Measurements from ENCODE around the gene ADAMTSL5.
A peak's percentile ranks its signal among the peaks of the same experiment; 100 is the strongest.
"Not testable (repeated sequence)": the region's sequence is repeated elsewhere in the genome, so short reads cannot be mapped to it uniquely, and the experiment has no call there.

The ADAMTSL5 gene

GRCh38 chr19:1477056-1477455 lies 35.8 kb downstream of the ADAMTSL5 start:
- not testable (repeated sequence) for DNase-seq

- no peak for DNase-seq
Observed at GRCh38 chr19:1475751-1476437, 36.9 kb downstream of the ADAMTSL5 start.

- no peak for DNase-seq
Observed at GRCh38 chr19:1474765-1475351, 38.0 kb downstream of the ADAMTSL5 start.

GRCh38 chr19:1474011-1474764 lies 38.6 kb downstream of the ADAMTSL5 start:
- no peak for DNase-seq

DNA sequence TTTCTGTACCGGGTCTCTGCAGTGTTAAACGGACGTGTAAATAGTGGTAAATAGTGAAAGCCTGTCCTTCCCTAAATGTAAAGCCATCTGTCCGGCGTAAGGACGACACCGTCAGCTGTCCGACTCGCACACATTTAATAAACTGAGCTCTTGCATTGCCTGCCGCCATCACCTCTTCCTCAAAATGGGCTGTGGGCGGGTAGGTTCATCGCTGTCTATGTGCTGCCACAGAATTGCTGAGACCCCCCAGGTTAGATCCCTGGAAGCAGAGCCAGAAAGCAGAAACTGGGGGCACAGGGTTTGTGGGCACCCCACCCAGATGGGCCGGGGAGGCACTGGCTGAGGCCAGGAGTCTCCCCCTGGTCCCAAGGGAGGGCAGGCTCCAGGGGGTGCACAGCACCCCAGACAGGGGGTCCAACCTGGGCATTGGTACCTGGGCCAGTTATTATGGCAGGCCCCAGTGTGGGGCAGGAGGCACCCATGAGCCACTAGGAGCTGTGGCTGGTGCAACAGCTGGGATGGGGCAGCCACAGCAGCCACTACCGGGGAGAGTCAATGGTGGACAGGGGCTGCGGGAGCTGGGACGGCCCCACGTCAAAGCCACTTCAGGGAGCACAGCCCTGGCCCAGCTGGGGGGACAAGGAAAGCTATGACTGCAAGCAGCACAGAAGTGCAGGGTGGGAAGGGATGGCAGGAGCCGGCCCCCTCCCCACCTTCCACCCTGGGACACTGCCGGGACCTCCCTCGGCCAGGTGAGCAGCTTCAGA lies 39.6 kb downstream of the ADAMTSL5 start:
- no peak for DNase-seq

DNA sequence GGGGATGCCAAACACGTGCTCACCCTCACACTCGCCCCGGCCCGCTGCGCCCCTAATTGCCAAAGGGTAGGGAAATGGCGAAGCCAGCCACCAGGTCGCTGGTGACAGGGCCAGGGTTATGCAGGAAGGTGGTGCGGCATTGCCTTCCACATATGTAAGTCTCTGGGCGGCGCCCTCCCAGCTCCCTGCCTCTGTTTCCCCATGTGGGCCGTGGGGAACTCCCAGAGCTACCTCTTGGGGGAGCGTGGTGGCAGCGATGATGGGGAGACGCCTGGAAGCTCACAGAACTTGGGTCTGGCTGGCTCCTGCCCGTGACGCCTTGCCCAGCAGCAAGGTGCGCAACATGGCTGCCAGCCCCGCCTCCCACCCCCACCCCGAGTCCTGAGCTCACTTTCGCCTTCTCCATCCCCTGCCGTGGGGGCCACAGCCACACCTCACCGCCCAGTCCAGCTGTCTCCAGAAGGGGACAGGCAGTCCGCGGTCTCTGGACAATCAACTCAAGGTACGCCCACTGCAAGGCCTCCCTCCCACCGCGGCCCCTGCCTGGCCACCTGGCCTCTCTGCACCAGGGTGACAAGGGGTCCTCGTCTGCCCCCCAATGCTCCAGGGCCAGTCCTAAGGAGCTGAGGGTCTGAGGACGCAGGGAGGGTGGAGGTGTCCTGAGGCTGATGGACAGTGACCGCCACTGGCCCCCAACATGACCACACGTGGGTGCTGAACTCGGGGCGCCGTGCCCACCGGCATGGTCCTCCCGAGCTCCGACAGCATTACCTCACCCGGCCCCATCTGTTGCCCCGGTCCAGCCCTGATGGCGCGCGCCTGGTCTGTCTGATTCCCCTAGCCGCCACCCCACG lies 40.4 kb downstream of the ADAMTSL5 start:
- DNase-seq, result no peak

GRCh38 chr19:1471515-1472160 lies 41.2 kb downstream of the ADAMTSL5 start:
- DNase-seq, result peak; percentile 48

DNA sequence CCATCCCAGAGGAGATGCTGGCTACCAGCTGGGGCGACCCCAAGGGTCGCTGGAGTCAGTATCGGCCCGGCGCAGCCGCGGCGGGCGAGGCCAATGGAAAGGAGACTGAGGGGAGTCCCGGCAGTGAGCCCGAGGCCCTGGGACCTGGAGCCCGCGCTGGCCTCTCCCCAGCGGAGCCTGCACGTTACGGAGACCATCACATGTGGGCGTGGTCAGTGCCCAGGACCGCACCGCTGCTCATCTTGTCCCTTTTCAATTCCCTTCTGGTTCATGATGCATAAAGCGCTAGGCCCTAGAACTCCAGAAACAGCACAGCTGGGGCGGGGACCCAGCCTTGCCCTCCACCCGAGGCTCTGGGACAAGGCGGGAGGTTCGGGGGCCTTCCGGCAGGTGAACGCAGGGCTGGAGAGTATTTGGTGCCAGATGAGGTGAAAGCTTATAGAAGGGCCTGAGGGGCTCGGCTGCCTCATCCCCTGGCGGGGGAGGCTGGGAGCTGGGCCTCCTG lies 41.8 kb downstream of the ADAMTSL5 start:
- peak; percentile 40 for DNase-seq

DNA sequence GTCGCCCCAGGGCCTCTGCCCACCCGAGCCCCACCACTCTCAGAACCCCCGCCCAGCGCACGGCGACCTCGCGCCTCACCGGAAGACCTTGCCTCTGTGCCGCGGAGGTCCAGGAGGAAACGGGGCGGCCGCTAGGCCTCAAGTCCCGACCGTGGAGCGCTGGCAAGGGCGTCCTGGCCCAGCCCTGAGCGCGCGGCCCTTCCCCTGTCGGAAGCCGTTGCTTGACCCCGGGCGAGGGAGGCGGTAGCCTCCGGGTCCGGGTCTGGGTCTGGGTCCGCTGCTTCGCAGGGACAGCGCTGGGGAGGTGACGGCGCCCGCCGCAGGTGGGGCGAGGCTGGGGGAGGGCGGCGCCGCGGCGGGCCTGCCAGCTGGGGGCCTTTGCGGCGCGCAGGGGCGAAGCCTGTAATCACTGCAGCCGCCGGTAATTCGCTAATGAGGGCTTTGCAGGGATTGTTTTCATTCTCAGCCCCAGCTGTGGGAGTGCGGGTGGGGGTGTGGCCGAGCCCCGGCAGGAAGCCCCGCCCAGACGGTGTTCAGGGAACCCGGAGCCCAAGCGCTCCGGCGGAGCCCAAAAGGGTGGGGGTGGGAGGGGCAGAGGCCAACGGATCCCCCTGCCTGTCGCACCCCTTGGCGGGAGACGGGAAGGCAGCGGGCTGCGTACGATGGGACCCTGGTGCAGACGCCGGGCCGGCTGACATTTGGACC lies 42.4 kb downstream of the ADAMTSL5 start:
- DNase-seq, result peak; percentile 89

- DNase-seq, result no peak
Observed at GRCh38 chr19:1470055-1470304, 42.8 kb downstream of the ADAMTSL5 start.

DNA sequence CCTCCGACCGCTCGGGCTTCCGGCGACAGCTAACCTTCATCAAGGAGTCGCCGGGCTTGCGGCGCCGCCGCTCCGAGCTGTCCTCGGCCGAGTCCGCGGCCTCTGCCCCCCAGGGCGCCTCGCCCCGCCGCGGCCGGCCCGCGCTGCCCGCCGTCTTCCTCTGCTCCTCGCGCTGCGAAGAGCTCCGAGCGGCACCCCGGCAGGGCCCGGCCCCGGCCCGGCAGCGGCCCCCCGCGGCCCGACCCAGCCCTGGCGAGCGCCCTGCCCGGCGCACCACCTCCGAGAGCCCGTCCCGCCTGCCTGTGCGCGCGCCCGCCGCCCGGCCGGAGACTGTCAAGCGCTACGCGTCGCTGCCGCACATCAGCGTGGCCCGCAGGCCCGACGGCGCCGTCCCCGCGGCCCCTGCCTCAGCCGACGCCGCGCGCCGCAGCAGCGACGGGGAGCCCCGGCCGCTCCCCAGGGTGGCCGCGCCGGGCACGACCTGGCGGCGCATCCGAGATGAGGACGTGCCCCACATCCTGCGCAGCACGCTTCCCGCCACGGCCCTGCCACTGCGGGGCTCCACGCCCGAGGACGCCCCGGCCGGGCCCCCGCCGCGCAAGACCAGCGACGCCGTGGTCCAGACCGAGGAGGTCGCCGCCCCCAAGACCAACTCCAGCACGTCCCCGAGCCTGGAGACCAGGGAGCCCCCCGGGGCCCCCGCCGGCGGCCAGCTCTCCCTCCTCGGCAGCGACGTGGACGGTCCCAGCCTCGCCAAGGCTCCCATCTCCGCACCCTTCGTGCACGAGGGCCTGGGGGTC lies 43.4 kb downstream of the ADAMTSL5 start:
- peak; percentile 44 for DNase-seq

DNA sequence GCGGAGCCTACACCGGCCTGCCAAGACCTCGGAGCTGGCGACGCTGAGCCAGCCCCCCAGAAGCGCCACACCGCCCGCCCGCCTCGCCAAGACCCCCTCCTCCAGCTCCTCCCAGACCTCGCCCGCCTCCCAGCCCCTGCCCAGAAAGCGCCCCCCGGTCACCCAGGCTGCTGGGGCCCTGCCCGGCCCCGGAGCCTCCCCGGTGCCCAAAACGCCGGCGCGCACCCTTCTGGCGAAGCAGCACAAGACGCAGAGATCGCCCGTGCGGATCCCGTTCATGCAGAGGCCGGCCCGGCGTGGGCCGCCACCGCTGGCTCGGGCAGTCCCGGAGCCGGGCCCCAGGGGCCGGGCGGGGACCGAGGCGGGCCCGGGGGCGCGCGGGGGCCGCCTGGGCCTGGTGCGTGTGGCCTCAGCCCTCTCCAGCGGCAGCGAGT lies 44.0 kb downstream of the ADAMTSL5 start:
- DNase-seq, result peak; percentile 31

- no peak for DNase-seq
Observed at GRCh38 chr19:1468274-1468820, 44.5 kb downstream of the ADAMTSL5 start.

GRCh38 chr19:1467490-1468273 lies 45.1 kb downstream of the ADAMTSL5 start:
- no peak for DNase-seq

DNA sequence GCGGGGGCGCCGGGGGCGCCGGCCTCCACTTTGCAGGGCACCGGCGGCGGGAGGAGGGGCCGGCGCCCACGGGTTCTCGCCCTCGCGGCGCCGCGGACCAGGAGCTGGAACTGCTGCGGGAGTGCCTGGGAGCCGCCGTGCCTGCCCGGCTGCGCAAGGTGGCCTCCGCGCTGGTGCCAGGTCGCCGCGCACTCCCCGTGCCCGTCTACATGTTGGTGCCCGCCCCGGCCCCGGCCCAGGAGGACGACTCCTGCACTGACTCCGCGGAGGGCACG lies 45.7 kb downstream of the ADAMTSL5 start:
- DNase-seq, result no peak

DNA sequence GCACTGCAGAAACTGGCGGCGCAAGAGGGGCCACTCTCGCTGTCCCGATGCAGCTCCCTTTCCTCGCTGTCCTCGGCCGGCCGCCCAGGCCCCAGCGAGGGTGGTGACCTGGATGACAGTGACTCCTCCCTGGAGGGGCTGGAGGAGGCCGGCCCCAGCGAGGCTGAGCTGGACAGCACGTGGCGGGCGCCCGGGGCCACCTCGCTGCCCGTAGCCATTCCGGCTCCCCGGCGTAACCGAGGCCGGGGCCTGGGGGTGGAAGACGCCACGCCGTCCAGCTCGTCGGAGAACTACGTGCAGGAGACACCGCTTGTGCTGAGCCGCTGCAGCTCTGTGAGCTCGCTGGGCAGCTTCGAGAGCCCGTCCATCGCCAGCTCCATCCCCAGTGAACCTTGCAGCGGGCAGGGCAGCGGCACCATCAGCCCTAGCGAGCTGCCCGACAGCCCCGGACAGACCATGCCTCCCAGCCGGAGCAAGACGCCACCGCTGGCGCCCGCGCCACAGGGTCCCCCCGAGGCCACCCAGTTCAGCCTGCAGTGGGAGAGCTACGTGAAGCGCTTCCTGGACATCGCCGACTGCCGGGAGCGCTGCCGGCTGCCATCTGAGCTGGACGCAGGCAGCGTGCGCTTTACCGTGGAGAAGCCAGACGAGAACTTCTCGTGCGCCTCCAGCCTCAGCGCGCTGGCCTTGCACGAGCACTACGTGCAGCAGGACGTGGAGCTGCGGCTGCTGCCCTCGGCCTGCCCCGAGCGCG lies 46.2 kb downstream of the ADAMTSL5 start:
- DNase-seq, result no peak

DNA sequence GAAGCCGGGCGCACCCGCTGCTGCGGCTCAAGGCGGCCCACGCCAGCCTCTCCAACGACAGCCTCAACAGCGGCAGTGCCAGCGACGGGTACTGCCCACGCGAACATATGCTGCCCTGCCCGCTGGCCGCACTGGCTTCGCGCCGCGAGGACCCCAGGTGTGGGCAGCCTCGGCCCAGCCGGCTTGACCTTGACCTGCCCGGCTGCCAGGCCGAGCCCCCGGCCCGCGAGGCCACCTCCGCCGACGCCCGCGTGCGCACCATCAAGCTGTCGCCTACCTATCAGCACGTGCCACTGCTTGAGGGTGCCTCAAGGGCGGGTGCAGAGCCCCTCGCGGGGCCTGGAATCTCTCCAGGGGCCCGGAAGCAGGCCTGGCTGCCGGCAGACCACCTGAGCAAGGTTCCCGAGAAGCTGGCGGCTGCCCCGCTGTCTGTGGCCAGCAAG lies 46.8 kb downstream of the ADAMTSL5 start:
- DNase-seq, result no peak

GRCh38 chr19:1465191-1466016 lies 47.4 kb downstream of the ADAMTSL5 start:
- peak; percentile 40 for DNase-seq
